GM12873 (cell line): ENCODE measurements around the gene SYNE2.

Source experiments
- TF ChIP-seq, protein P1 (sequence below): IDR thresholded peaks from 2 replicates; pipeline ENCODE4 v1.5.1; 2012; ENCODE audit warnings: low read depth, mild to moderate bottlenecking, moderate library complexity, low read length, control low read depth; ENCODE audit not compliant: insufficient read depth; ENCODE audit errors: missing control alignments

The SYNE2 gene

DNA sequence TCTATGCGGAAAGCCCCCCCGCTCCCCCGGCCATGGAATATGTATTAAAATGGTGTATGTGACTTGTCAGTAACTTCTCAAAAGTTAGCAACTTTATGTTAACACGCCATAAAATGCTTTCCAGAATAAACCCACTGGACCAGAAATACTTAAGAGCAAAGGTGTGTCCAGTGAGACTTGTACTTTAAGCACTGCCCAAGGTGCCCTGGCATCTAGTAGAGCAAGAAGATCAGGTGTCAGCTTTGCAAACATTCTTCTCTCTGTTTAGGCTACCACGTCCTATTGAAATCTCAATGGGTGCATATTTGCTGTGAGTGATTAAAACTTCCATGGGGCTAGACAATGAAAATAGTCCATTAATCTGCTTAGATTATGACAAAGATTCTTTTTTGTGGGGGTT, 240.1 kb downstream of the SYNE2 start:
- TF ChIP-seq, protein P1, sequence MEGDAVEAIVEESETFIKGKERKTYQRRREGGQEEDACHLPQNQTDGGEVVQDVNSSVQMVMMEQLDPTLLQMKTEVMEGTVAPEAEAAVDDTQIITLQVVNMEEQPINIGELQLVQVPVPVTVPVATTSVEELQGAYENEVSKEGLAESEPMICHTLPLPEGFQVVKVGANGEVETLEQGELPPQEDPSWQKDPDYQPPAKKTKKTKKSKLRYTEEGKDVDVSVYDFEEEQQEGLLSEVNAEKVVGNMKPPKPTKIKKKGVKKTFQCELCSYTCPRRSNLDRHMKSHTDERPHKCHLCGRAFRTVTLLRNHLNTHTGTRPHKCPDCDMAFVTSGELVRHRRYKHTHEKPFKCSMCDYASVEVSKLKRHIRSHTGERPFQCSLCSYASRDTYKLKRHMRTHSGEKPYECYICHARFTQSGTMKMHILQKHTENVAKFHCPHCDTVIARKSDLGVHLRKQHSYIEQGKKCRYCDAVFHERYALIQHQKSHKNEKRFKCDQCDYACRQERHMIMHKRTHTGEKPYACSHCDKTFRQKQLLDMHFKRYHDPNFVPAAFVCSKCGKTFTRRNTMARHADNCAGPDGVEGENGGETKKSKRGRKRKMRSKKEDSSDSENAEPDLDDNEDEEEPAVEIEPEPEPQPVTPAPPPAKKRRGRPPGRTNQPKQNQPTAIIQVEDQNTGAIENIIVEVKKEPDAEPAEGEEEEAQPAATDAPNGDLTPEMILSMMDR, result no peak

DNA sequence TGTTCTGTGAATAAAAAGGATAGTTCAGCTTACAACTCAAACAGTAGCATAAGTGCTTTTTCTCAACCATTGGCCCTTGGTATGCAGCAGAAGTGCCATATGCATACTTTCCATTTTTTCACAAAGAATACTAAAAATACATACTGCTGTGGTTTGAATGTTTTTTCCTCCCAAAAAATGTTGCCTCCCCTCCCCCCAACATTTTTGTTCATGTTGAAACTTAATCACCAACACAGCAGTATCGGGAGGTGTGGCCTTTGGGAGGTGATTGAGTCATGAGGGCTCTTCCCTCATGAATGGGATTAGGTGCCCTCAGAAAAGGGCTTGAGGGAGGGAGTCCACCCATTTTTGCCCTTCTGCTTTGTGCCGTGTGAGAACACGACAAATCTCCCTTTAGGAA, 242.8 kb downstream of the SYNE2 start:
- TF ChIP-seq, protein P1, result no peak

DNA sequence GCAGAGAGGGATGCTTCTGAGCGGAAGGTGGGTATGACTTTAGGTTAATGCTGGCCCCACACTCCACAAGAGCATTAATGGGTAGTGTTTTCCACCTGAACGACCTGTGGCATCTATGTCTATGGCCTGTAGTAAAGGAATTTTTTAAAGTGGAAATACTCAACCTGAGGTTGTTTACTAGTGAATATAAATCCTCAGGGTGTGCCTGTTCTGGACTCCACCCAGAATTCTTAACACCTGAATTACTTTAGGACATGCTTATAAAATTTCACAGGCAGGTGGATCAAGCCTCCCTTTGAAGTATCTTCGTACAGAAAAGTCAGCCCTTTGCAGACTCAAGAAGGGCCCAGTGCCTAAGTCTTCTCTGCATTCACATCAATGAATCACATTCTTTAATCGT, 245.3 kb downstream of the SYNE2 start:
- TF ChIP-seq, protein P1, result no peak

DNA sequence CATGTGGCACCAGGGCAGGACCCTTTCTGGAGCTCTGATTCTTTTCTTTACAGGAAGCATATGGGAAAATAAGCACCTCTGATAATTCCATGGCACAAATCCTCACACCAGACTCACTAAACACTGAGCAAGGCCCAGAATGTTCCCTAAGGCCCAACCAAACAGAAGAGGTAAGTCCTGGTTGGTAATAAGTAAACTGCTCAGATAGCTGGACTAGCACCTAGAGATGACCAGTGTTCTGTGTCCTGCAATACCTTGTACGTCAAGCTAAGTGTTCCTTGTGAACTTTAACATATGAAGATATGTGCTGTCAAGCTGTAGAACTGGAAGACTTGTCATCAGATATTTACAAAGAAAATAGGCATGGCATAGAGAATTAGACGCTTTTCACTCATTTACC, 254.6 kb downstream of the SYNE2 start:
- TF ChIP-seq, protein P1, result no peak

DNA sequence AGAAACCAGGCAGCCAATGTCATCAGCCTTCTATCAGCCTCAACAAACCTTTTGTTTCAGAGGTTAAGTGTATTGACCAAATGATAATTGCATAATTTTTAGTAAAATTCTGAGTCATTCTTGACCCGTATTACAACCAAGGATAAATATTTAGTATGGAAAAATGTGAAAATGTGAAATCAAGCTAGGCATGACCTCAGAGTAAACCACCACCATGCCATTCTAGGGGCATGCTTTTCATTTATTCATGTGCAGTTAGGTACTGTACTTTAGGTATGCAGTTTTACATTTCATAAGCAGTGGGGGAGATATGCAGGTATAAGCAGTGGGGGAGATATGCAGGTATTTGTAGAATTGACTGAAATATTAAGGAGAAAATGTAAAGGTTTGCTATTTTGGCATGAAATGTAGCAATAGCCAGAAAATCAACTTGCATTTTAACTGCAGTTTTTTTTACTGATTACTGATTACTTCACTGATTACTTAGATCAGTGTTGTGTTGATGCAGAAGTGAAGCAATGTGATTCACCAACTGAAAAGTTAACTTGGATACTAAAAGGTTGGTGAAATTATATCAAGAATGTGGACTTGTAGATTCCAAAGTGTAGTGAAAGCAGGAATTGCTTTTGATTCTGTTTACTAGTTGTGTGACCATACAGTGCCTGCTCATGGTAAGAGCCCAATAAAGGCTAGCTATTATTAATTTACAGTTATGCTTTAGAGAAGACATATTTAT, 257.2 kb downstream of the SYNE2 start:
- TF ChIP-seq, protein P1, result no peak

DNA sequence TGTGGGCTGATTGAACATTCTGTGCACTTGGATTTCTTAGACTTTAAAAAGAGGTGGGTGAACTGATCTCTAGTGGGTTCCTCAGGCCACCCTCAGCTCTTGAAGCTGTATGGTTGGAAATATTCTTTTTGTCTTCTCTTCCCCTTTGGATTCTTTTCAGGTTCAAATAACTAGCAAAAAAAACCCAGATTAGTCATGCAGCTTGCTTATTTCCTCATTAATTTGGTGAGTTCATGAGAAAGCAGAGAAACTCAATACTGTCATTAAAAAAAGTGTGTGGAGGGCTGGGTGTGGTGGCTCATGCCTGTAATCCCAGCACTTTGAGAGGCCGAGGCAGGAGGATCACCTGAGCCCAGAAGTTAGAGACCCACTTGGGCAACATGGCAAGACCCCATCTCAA, 258.0 kb downstream of the SYNE2 start:
- TF ChIP-seq, protein P1, result no peak

DNA sequence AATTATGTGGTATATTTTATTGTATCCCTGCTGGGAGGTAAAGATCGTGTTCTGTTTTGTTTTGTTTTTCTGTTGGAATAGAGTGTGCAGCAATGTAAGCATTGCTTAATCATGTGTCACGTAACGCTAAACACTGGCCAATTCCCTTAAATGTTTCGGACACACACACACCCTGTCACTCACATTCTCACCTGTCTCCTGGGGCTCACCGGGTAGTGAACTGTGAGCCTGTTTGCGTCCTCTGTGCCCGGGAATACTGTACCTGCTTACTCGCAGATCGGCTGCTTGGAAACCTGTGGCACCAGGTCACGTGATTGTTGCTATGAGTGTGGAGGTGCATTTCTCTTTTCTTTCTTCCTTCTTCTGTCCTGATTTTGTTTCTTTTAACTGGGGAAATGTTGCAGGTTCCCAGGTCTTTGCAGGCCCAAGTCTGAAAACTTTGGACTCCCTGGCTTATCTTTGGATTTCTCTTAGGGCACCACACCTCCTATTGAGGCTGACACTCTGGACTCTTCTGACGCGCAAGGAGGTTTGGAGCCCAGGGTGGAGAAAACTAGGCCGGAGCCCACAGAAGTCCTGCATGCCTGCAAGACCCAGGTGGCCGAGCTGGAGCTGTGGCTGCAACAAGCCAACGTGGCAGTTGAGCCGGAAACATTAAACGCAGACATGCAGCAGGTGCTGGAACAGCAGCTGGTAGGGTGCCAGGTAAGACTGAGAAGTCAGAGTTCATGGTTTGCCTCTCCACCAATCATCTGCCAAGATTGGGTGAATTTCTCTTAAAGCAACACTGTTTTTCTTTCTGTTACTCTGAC, 260.3 kb downstream of the SYNE2 start:
- TF ChIP-seq, protein P1, result no peak
